Muscle layer of colon (tissue), 2 donors: Measurements from ENCODE around the gene ANKEF1.
"Not testable (repeated sequence)": the region's sequence is repeated elsewhere in the genome, so short reads cannot be mapped to it uniquely, and the experiment has no call there.

Source experiments
- H3K27ac ChIP-seq: one replicate; pipeline ENCODE4 v1.7.0; 2013; ENCODE audit warnings: low read depth, mild to moderate bottlenecking, low read length, moderate library complexity
- H3K27me3 ChIP-seq, 2 donors: one replicate each; pipeline ENCODE4 v1.7.0; 2013; ENCODE audit warnings: low read length in 2 of 2, mild to moderate bottlenecking in 2 of 2; ENCODE audit not compliant: insufficient read depth in 2 of 2, control insufficient read depth in 1 of 2
- H3K36me3 ChIP-seq: one replicate; pipeline ENCODE4 v1.7.0; 2013; ENCODE audit warnings: mild to moderate bottlenecking, low read length; ENCODE audit not compliant: insufficient read depth
- H3K4me1 ChIP-seq: one replicate; pipeline ENCODE4 v1.7.0; 2013; ENCODE audit warnings: mild to moderate bottlenecking, low read length; ENCODE audit not compliant: insufficient read depth
- H3K4me3 ChIP-seq, 2 donors: one replicate each; pipeline ENCODE4 v1.7.0; 2013; ENCODE audit warnings: low read length in 2 of 2, low read depth in 1 of 2, mild to moderate bottlenecking in 1 of 2, moderate library complexity in 1 of 2
- H3K9ac ChIP-seq: one replicate; pipeline ENCODE4 v1.7.0; 2013; ENCODE audit warnings: low read length
- H3K9me3 ChIP-seq: one replicate; pipeline ENCODE4 v1.7.0; 2013; ENCODE audit warnings: mild to moderate bottlenecking, low read length
- donor health status: abdominal sarcoma.
- donor health status: Adenocarcinoma of cecum.

Gene ANKEF1

DNA sequence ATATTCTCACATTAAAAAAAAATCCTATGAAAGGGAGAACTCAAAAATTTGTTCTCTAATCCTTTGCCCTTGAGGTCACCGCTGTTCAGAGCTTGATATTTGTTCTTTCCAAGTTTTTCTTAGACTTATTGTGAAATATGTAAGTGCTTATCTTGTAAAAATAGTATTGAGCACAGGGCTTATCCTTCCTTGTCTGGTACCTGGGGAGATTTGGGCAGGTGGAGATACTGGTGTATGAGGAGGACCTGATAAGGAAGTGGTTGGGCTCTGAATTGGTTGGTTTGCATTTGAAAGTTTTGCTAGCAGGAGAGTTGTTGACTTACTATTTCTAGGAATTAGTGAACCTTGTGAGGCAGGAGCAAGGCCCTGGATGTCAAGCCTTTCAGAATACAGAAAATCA, 28.9 kb upstream of the ANKEF1 start:
- no peaks in the 10 kb centered on the region for H3K27me3 ChIP-seq
- H3K9me3 ChIP-seq, result no peaks in the 10 kb centered on the region
- no peak overlapping the region for H3K9ac ChIP-seq
- H3K27ac ChIP-seq, result no peak overlapping the region
- no peaks in the 10 kb centered on the region for H3K4me1 ChIP-seq
- no peak overlapping the region for H3K4me3 ChIP-seq
- H3K36me3 ChIP-seq, result no peaks in the 10 kb centered on the region

DNA sequence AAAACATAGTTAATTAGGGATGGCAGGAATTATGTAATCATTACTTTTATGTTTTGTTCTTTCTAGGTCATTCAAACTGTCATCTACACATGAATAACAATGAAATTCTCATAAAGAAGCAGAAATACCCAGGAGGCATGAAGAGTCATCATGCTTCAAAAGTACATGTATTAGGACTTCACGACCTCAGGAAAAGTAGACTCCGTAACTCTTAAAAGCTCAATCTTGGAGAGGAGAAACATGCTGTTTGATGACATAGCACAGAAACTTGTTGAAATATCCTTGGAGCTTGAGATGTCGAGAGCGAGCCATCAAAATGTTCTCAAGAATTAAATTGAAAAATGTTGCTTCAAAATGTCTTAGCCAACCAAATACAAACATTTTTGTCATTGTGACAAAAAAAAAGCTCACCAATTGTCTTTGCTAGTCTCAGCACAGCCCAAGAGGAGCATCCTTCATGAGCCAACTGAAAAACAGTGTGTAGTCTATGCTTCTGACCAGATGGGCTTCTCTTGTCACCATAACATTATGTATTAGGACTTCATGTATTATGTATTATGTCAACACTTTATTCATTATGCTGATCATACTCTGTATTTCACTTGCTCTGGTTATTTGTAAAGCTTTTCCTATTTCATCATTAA, 28.2 kb upstream of the ANKEF1 start:
- Histone ChIP-seq H3K9ac (no peak overlapping the region), H3K9me3 (no peaks in the 10 kb centered on the region), H3K4me1 (no peaks in the 10 kb centered on the region), H3K4me3 (no peak overlapping the region), H3K36me3 (no peaks in the 10 kb centered on the region), H3K27ac (no peak overlapping the region), H3K27me3 (no peaks in the 10 kb centered on the region)

DNA sequence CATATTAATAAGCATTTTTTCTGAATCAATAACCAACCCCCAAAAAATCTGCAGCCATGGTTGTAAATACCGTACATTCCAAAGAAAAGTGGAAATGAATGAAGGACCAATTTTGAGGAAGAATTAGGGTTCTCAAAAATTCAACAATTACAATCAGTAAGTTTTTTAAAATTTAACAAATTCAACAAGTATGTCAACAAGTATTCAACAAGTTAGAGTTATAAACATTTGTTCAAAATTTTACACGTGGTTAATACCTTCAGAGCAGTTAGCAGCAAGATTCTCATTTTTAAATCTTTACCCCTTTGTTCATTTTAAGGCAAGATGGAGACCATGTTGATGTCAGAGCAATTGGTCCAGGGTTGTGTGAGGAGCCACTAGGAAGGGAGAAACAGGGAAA, 27.6 kb upstream of the ANKEF1 start:
- Histone ChIP-seq H3K27ac (no peak overlapping the region), H3K9me3 (no peaks in the 10 kb centered on the region), H3K4me3 (no peak overlapping the region), H3K4me1 (no peaks in the 10 kb centered on the region), H3K27me3 (no peaks in the 10 kb centered on the region), H3K36me3 (no peaks in the 10 kb centered on the region), H3K9ac (no peak overlapping the region)

DNA sequence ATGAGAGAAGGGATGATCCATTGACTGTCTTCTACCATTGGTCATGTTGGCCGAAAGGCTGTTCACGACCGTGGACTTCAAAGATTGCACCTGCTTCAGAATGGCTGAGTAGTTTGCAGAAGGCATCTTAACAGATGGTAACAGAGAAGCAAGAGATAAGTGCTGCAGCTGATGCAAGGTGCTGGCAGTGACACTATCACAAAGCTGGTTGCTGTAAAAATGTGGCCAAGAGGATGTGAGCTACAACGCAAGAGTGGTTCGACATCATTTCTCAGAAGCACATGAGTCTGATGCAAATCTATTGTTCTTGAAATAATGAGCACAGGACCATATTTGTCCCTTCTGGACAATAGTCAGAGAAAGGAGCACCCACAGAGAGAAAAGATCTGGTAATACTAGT, 27.0 kb upstream of the ANKEF1 start:
- Histone ChIP-seq H3K4me1 (no peaks in the 10 kb centered on the region), H3K27me3 (no peaks in the 10 kb centered on the region), H3K27ac (no peak overlapping the region), H3K36me3 (no peaks in the 10 kb centered on the region), H3K4me3 (no peak overlapping the region), H3K9ac (no peak overlapping the region), H3K9me3 (no peaks in the 10 kb centered on the region)

DNA sequence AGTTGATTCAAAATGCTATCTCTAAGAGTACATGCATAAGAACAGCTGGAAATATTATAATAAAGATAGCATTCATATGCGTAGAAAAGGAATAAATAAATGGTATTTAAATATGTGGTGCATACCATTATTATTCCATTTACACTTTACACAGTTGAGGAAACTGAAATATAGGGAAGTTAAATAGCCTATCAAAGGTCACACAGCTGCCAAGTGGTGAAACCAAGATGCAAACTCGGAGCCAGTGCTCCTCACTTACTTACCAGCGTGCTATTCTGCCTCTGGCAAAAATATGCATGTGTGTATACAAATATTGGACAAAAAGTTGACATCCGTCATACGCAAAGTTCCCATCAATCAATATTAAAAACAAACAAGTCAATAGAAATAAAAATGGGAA, 22.3 kb upstream of the ANKEF1 start:
- H3K36me3 ChIP-seq, result no peaks in the 10 kb centered on the region
- no peak overlapping the region for H3K9ac ChIP-seq
- no peaks in the 10 kb centered on the region for H3K27me3 ChIP-seq
- H3K27ac ChIP-seq, result no peak overlapping the region
- no peak overlapping the region for H3K4me3 ChIP-seq
- no peaks in the 10 kb centered on the region for H3K9me3 ChIP-seq
- no peaks in the 10 kb centered on the region for H3K4me1 ChIP-seq

DNA sequence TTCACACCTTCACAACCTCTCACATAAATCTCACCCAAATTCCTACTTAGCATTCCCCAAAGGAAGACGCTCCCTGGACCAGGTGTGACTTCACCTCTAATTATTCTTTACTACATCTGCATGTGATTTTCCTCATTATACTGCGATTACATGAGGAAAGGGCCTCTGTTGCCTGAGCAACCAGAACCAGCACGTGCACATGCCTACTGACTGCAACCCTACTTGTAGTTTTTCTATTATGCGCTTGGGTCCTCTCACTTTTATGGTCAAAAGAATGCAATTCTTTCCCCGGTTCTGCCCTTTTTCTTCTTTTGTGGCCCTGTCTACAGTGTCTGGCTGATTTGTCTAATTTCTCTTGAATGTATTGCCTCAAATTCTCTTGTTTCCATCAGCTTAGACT, 20.4 kb upstream of the ANKEF1 start:
- no peaks in the 10 kb centered on the region for H3K36me3 ChIP-seq
- H3K9ac ChIP-seq, result no peak overlapping the region
- no peak overlapping the region for H3K4me3 ChIP-seq
- no peak overlapping the region for H3K27ac ChIP-seq
- no peaks in the 10 kb centered on the region for H3K9me3 ChIP-seq
- H3K4me1 ChIP-seq, result no peaks in the 10 kb centered on the region
- H3K27me3 ChIP-seq, result no peaks in the 10 kb centered on the region

DNA sequence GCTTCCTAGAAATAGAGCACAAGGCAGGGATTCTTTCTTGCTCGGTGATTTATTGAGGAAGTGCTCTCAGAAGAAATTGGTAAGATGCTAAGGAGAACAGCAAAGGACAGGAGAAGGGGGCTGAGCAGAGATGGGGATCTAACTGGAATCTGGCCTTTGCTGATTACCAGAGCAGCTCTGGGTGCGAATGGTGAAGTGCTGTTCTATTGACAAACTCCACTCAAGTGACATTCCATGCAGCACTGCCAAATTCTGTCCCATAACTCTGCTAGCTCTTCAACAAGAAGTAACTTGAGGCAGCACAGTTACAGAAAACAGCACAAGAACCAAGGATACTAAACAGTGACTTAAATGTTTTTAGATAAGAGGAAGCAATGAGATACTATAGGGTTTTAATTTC, 13.8 kb upstream of the ANKEF1 start:
- Histone ChIP-seq H3K36me3 (no peaks in the 10 kb centered on the region), H3K27me3 (no peaks in the 10 kb centered on the region), H3K4me3 (no peak overlapping the region), H3K9ac (no peak overlapping the region), H3K4me1 (no peaks in the 10 kb centered on the region), H3K9me3 (no peaks in the 10 kb centered on the region), H3K27ac (no peak overlapping the region)

DNA sequence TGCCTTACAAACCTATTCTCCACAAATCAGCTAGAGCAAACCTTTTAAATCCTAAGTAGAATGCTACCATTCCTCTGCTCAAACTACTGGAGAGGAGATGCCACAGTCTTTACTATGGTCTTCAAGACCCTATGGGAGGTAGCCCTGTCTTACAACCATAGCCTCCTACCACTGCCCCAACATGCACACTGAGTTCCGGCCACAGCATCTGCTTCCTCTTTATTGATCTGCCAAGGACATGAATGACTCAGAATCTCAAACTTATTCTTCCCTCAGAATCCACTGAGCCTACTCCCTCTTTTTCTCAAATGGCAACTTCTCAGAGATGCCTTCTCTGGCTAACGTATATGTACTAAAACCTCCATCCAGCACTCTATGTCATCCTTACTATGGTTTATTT, 12.2 kb upstream of the ANKEF1 start:
- Histone ChIP-seq H3K4me3 (no peak overlapping the region), H3K9ac (no peak overlapping the region), H3K9me3 (no peaks in the 10 kb centered on the region), H3K36me3 (no peaks in the 10 kb centered on the region), H3K27me3 (no peaks in the 10 kb centered on the region), H3K4me1 (no peaks in the 10 kb centered on the region), H3K27ac (no peak overlapping the region)

DNA sequence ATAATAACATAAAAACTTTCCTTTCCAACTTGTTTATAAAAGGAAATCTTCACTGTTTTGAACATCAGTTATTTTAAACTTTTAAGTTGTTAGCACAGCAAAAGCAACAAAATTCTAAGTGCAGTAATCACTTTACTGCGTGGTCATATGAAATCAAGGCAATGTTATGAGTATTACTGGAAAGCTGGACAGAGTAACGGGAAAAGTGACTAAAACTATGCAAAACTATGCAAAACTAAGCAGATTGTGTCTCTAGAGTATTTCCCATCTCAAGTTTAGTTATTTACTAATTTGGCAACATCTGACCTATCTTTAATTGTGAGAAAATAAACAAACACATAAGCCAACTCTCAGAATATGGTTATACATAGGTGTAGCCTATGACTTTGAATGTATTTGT, 10.9 kb upstream of the ANKEF1 start:
- Histone ChIP-seq H3K4me1 (no peaks in the 10 kb centered on the region), H3K36me3 (no peaks in the 10 kb centered on the region), H3K9me3 (no peaks in the 10 kb centered on the region), H3K27me3 (no peaks in the 10 kb centered on the region), H3K4me3 (no peak overlapping the region), H3K9ac (no peak overlapping the region), H3K27ac (no peak overlapping the region)

DNA sequence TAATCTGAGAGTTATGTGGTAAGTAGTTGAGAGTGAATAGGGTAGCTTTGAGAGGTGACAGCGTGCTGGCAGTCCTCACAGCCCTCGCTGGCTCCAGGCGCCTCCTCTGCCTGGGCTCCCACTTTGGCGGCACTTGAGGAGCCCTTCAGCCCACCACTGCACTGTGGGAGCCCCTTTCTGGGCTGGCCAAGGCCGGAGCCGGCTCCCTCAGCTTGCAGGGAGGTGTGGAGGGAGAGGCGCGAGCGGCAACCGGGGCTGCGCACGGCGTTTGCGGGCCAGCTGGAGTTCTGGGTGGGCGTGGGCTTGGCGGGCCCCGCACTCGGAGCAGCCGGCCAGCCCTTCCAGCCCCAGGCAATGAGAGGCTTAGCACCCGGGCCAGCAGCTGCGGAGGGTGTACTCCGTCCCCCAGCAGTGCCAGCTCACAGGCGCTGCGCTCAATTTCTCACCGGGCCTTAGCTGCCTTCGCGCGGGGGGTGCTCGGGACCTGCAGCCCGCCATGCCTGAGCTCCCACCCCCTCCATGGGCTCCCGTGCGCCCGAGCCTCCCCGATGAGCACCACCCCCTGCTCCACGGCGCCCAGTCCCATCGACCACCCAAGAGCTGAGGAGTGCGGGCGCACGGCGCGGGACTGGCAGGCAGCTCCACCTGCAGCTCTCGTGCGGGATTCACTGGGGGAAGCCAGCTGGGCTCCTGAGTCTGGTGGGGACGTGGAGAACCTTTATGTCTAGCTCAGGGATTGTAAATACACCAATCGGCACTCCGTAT, 3.2 kb upstream of the ANKEF1 start:
- H3K36me3 ChIP-seq, H3K9ac ChIP-seq, H3K27ac ChIP-seq, H3K4me1 ChIP-seq, H3K4me3 ChIP-seq, H3K9me3 ChIP-seq, H3K27me3 ChIP-seq: not testable (repeated sequence)

DNA sequence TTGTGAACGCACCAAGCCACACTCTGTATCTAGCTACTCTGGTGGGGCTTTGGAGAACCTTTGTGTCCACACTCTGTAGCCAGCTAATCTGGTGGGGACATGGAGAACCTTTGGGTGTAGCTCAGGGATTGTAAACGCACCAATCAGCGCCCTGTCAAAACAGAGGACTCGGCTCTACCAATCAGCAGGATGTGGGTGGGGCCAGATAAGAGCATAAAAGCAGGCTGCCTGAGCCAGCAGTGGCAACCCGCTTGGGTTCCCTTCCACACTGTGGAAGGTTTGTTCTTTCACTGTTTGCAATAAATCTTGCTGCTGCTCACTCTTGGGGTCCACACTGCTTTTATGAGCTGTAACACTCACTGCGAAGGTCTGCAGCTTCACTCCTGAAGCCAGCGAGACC, 2.5 kb upstream of the ANKEF1 start:
- not testable (repeated sequence) for H3K9me3 ChIP-seq, H3K36me3 ChIP-seq, H3K4me3 ChIP-seq, H3K4me1 ChIP-seq, H3K27ac ChIP-seq, H3K27me3 ChIP-seq, H3K9ac ChIP-seq
